ENCODE measurements around the gene BDNF.

BDNF gene

GRCh38 chr11:27627979-27628378, 72.3 kb downstream of the BDNF start:
- no peak overlapping the region for H3K27ac ChIP-seq
- TF ChIP-seq CTCF (conservative IDR thresholded peaks at IDR 0.05) = no peak

- no peak overlapping the region for H3K27ac ChIP-seq
- TF ChIP-seq CTCF (conservative IDR thresholded peaks at IDR 0.05) = no peak
Observed at GRCh38 chr11:27626938-27627586, 73.2 kb downstream of the BDNF start.

- H3K27ac ChIP-seq = no peak overlapping the region
- TF ChIP-seq CTCF (conservative IDR thresholded peaks at IDR 0.05) = no peak
Observed at GRCh38 chr11:27626269-27626937, 73.9 kb downstream of the BDNF start.

- no peak overlapping the region for H3K27ac ChIP-seq
Observed at GRCh38 chr11:27625347-27625912, 74.8 kb downstream of the BDNF start.

GRCh38 chr11:27623945-27624523, 76.2 kb downstream of the BDNF start:
- no peak for TF ChIP-seq CTCF (conservative IDR thresholded peaks at IDR 0.05)

More at GRCh38 chr11:27625347-27625912, 74.8 kb downstream of the BDNF start:
- no peak for TF ChIP-seq CTCF (conservative IDR thresholded peaks at IDR 0.05)

GRCh38 chr11:27622541-27623300, 77.5 kb downstream of the BDNF start:
- TF ChIP-seq CTCF (conservative IDR thresholded peaks at IDR 0.05) = no peak
- no peak overlapping the region for H3K27ac ChIP-seq

More at GRCh38 chr11:27623945-27624523, 76.2 kb downstream of the BDNF start:
- no peak overlapping the region for H3K27ac ChIP-seq

All from VCaP (cell line).